ENCODE data around the gene CTNNA2. TPM values are rescaled to one million over a fixed set of nuclear protein-coding genes. Genes with fewer than 3 reads are reported as not detected.

Gene CTNNA2
- total and polyA plus RNA-seq, 2 of the 8 experiments (the other 6 are each of a cell fraction or from before 2014, with no cell fraction given), result 3.9 to 9.0 TPM

DNA sequence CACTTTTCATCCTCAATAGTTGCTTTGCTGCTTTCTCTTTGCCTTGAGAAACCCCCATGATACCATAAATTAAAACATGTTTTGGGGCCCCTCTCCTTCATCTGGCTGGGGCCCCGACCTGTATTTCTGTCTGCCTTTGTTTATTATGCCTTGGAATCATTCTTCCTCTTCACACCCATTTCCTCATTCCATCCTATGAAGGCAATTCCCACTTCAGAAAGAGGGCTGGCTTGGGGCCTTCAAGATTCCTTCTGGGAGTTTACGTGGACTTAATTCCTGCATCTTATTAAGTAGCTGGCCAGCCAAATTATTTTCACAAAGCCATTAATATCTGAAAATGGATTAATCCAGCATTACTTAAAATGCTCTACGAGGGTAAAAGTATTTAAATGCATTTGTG lies 798.5 kb downstream of the CTNNA2 start:
- no peak overlapping the region for H2BK5ac ChIP-seq (ENCODE audit: low read depth, low read length)
- ChIA-PET POLR2A (ENCODE audit: partially characterized antibody) (no interaction called here), CTCF (ENCODE audit: partially characterized antibody) (no interaction called here)
- H3K4me1 ChIP-seq (replicated peaks in 1 of 4; ENCODE audit: control insufficient read depth in 3 of 4, insufficient read depth in 4 of 4, low read length in 3 of 4), result no peaks in the 10 kb centered on the region
- no peak overlapping the region for H2BK20ac ChIP-seq (ENCODE audit: low read length)
- no peak overlapping the region for H3K4me2 ChIP-seq (ENCODE audit: insufficient read depth in 1 of 2, low read depth in 2 of 2, low read length in 2 of 2)
- no peak overlapping the region for H2AFZ ChIP-seq (ENCODE audit: low read length)
- FAIRE-seq (no peak), DNase-seq (ENCODE audit: low read depth in 1 of 2, low spot score in 2 of 2) (no peak)
- H3K18ac ChIP-seq (ENCODE audit: extremely low read depth, low read length), result no peak overlapping the region
- H4K5ac ChIP-seq (ENCODE audit: insufficient read length, low read depth, low read length), result no peak overlapping the region
- H3K23ac ChIP-seq (ENCODE audit: insufficient read length), result no peak overlapping the region
- no peak overlapping the region for H3K56ac ChIP-seq (replicated peaks; ENCODE audit: insufficient read length, low read depth, low read length)
- no peaks in the 10 kb centered on the region for H3K27me3 ChIP-seq (replicated peaks in 1 of 4; ENCODE audit: control insufficient read depth in 3 of 4, extremely low read depth in 1 of 4, insufficient read depth in 3 of 4, low read length in 3 of 4)
- no peaks in the 10 kb centered on the region for H3K23me2 ChIP-seq (ENCODE audit: low read depth, low read length)
- no peak overlapping the region for H3K27ac ChIP-seq (ENCODE audit: low read depth, low read length)
- no peak overlapping the region for H3K4ac ChIP-seq (replicated peaks; ENCODE audit: insufficient read length, low read depth, low read length)
- H3K79me2 ChIP-seq (ENCODE audit: control insufficient read depth in 1 of 2, insufficient read depth in 2 of 2, low read length in 2 of 2), result no peaks in the 10 kb centered on the region
- H2BK15ac ChIP-seq (ENCODE audit: low read length), result no peak overlapping the region
- H3K79me1 ChIP-seq (ENCODE audit: low read depth, low read length), result no peaks in the 10 kb centered on the region; the same call in 1 of the 2 replicates
- H3K9ac ChIP-seq (replicated peaks in 1 of 4; ENCODE audit: extremely low read depth in 1 of 4, low read depth in 3 of 4, low read length in 3 of 4), result no peak overlapping the region
- no peak overlapping the region for H4K8ac ChIP-seq (ENCODE audit: extremely low read depth, insufficient read depth, low read length)
- no peaks in the 10 kb centered on the region for H3K36me3 ChIP-seq (ENCODE audit: control insufficient read depth in 2 of 4, insufficient read depth in 4 of 4, low read length in 3 of 4)
- WGBS, 2 experiments (ENCODE audit: extremely low coverage in 1 of 2, insufficient coverage in 1 of 2, insufficient read length in 1 of 2, insufficient replicate concordance in 2 of 2, low coverage in 1 of 2, low lambda C conversion rate in 2 of 2, missing lambda C conversion rate in 1 of 2), result 79% methylated on average over 3 of the region's 3 CpGs; no CpG with 5 or more reads in 1 of the 2 experiments
- no peak overlapping the region for H2BK120ac ChIP-seq (replicated peaks; ENCODE audit: low read depth, low read length)
- no peaks in the 10 kb centered on the region for H4K20me1 ChIP-seq (replicated peaks in 1 of 2; ENCODE audit: control insufficient read depth in 1 of 2, insufficient read depth in 2 of 2, low read length in 2 of 2)
- H3K9me3 ChIP-seq (ENCODE audit: insufficient read depth in 2 of 2, low read depth in 1 of 2, low read length in 1 of 2), result no peaks in the 10 kb centered on the region
- no peak overlapping the region for H4K91ac ChIP-seq (replicated peaks; ENCODE audit: insufficient read length, low read length)
- no peak overlapping the region for H3K14ac ChIP-seq (ENCODE audit: insufficient read length)
- H3K4me3 ChIP-seq (ENCODE audit: extremely low read depth in 1 of 4, insufficient read depth in 2 of 4, low read depth in 3 of 4, low read length in 4 of 4), result no peak overlapping the region
- no peak overlapping the region for H2BK12ac ChIP-seq (ENCODE audit: low read depth, low read length)
- H2AK5ac ChIP-seq (ENCODE audit: low read depth, low read length), result no peak overlapping the region
- TF ChIP-seq, protein P1, sequence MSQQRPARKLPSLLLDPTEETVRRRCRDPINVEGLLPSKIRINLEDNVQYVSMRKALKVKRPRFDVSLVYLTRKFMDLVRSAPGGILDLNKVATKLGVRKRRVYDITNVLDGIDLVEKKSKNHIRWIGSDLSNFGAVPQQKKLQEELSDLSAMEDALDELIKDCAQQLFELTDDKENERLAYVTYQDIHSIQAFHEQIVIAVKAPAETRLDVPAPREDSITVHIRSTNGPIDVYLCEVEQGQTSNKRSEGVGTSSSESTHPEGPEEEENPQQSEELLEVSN (IDR thresholded peaks at IDR 0.05), result no peak
- TF ChIP-seq TAF1 (IDR thresholded peaks at IDR 0.05; ENCODE audit: low read depth, low read length) (no peak), NRF1 (IDR thresholded peaks at IDR 0.05; ENCODE audit: low read depth, low read length) (no peak), SUZ12 (IDR thresholded peaks at IDR 0.05; ENCODE audit: low read length) (no peak), JUN (IDR thresholded peaks at IDR 0.05; ENCODE audit: low read depth, low read length) (no peak), POLR2AphosphoS5 (IDR thresholded peaks at IDR 0.05; ENCODE audit: low read depth, low read length) (no peak), KDM4A (IDR thresholded peaks at IDR 0.05; ENCODE audit: low read depth, low read length, severe bottlenecking) (no peak), TBP (IDR thresholded peaks at IDR 0.05; ENCODE audit: low read depth, low read length) (no peak), POLR2A (IDR thresholded peaks at IDR 0.05; ENCODE audit: control extremely low read depth in 1 of 2, low read depth in 2 of 2, low read length in 2 of 2) (no peak), HDAC6 (IDR thresholded peaks at IDR 0.05; ENCODE audit: low read depth, low read length) (no peak), BRCA1 (IDR thresholded peaks at IDR 0.05; ENCODE audit: low read depth, low read length) (no peak), EP300 (IDR thresholded peaks at IDR 0.05; ENCODE audit: borderline replicate concordance in 1 of 2, low read depth in 2 of 2, low read length in 2 of 2) (no peak), TEAD4 (IDR thresholded peaks at IDR 0.05; ENCODE audit: low read depth, low read length) (no peak)
- TF ChIP-seq, protein P2, sequence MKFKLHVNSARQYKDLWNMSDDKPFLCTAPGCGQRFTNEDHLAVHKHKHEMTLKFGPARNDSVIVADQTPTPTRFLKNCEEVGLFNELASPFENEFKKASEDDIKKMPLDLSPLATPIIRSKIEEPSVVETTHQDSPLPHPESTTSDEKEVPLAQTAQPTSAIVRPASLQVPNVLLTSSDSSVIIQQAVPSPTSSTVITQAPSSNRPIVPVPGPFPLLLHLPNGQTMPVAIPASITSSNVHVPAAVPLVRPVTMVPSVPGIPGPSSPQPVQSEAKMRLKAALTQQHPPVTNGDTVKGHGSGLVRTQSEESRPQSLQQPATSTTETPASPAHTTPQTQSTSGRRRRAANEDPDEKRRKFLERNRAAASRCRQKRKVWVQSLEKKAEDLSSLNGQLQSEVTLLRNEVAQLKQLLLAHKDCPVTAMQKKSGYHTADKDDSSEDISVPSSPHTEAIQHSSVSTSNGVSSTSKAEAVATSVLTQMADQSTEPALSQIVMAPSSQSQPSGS (IDR thresholded peaks at IDR 0.05; ENCODE audit: low read length), result no peak

Data from H1 (cell line).